ENCODE data around the gene CNTNAP2. TPM values are rescaled to one million over a fixed set of nuclear protein-coding genes. Genes with fewer than 3 reads are reported as not detected.

The CNTNAP2 gene
- total and polyA plus RNA-seq, 11 donors = 0.01 to 2.6 (median 0.31) TPM; not detected in 3

GRCh38 chr7:148382596-148382995 is 2266.0 kb downstream of the CNTNAP2 start:
- ATAC-seq = no peak
- Histone ChIP-seq H3K4me3 (no peak overlapping the region), H3K27ac (no peak overlapping the region), H3K4me1 (no peaks in the 10 kb centered on the region), H3K9me3 (no peaks in the 10 kb centered on the region), H3K36me3 (no peaks in the 10 kb centered on the region), H3K27me3 (peaks cover 0 to 7% (median 0%) of the 10 kb centered on the region in 9 donors)
- intact Hi-C loops (cut with DNase I) = no loop called here
- 56 to 76% (median 73%) methylated on average over 6 to 8 of the region's 8 CpGs for WGBS, 4 donors
- no peak for DNase-seq
- TF ChIP-seq POLR2A (IDR thresholded peaks at IDR 0.05) = no peak
- TF ChIP-seq CTCF (IDR thresholded peaks at IDR 0.05) = no peak

GRCh38 chr7:148383651-148384050 is 2267.1 kb downstream of the CNTNAP2 start:
- Histone ChIP-seq H3K9me3 (no peaks in the 10 kb centered on the region), H3K4me1 (no peaks in the 10 kb centered on the region), H3K27me3 (peaks cover 0 to 7% (median 0%) of the 10 kb centered on the region in 9 donors), H3K27ac (no peak overlapping the region), H3K36me3 (no peaks in the 10 kb centered on the region), H3K4me3 (no peak overlapping the region)
- WGBS, 4 donors = 85 to 93% (median 90%) methylated on average over 14 of the region's 14 CpGs
- intact Hi-C loops (cut with DNase I) = no loop called here
- DNase-seq (no peak), ATAC-seq (no peak)
- TF ChIP-seq POLR2A (IDR thresholded peaks at IDR 0.05) = no peak
- TF ChIP-seq CTCF (IDR thresholded peaks at IDR 0.05) = no peak

GRCh38 chr7:148385009-148385682 is 2268.5 kb downstream of the CNTNAP2 start:
- 80 to 87% (median 83%) methylated on average over 10 of the region's 10 CpGs for WGBS, 4 donors
- H3K4me3 ChIP-seq = no peak overlapping the region
- no peak for TF ChIP-seq POLR2A (IDR thresholded peaks at IDR 0.05)
- TF ChIP-seq CTCF (IDR thresholded peaks at IDR 0.05) = no peak
- H3K27ac ChIP-seq = no peak overlapping the region
- intact Hi-C loops (cut with DNase I) = no loop called here
- no peaks in the 10 kb centered on the region for H3K4me1 ChIP-seq
- H3K27me3 ChIP-seq = peaks cover 0 to 8% (median 0%) of the 10 kb centered on the region in 9 donors
- ATAC-seq (no peak), DNase-seq (no peak)
- H3K9me3 ChIP-seq = no peaks in the 10 kb centered on the region
- no peaks in the 10 kb centered on the region for H3K36me3 ChIP-seq

GRCh38 chr7:148390381-148390780 is 2273.8 kb downstream of the CNTNAP2 start:
- Histone ChIP-seq H3K27me3 (peaks cover 0 to 13% (median 0%) of the 10 kb centered on the region in 9 donors), H3K4me1 (no peaks in the 10 kb centered on the region), H3K9me3 (no peaks in the 10 kb centered on the region), H3K4me3 (no peak overlapping the region), H3K36me3 (no peaks in the 10 kb centered on the region), H3K27ac (no peak overlapping the region)
- intact Hi-C loops (cut with DNase I) = no loop called here
- TF ChIP-seq CTCF (IDR thresholded peaks at IDR 0.05) = no peak
- no peak for TF ChIP-seq POLR2A (IDR thresholded peaks at IDR 0.05)
- DNase-seq = no peak
- ATAC-seq = no peak

Data from heart left ventricle (tissue), 16 donors.